Lower lobe of right lung (tissue), 2 donors: ENCODE measurements around the gene MGRN1. TPM values are rescaled to one million over a fixed set of nuclear protein-coding genes. Genes with fewer than 3 reads are reported as not detected.

ENCODE experiments used
- ATAC-seq, 2 donors: fragments of 200-7000 bp; cut with Tn5 transposase; one replicate each; pipeline ENCODE4 v1.9.1; 2020 to 2022; ENCODE audit warnings: mild to moderate bottlenecking in 2 of 2, moderate library complexity in 2 of 2
- DNase-seq: peaks from one replicate; pipeline ENCODE4 v3.0.0-alpha.2; 2020
- H3K27ac ChIP-seq: fragments of 200-600 bp; one replicate; pipeline ENCODE4 v1.8.0; 2022
- H3K27me3 ChIP-seq: fragments of 200-600 bp; one replicate; pipeline ENCODE4 v1.8.0; 2022; ENCODE audit warnings: low read depth
- H3K36me3 ChIP-seq: fragments of 200-600 bp; one replicate; pipeline ENCODE4 v1.8.0; 2022; ENCODE audit warnings: mild to moderate bottlenecking
- H3K4me1 ChIP-seq: fragments of 200-600 bp; one replicate; pipeline ENCODE4 v1.8.0; 2022
- H3K4me3 ChIP-seq: fragments of 200-600 bp; one replicate; pipeline ENCODE4 v1.8.0; 2022; ENCODE audit warnings: mild to moderate bottlenecking
- H3K9me3 ChIP-seq: fragments of 200-600 bp; one replicate; pipeline ENCODE4 v1.8.0; 2022
- CTCF ChIP-seq: fragments of 200-600 bp; IDR thresholded peaks from one replicate; pipeline ENCODE4 v1.8.0; 2022; ENCODE audit warnings: antibody characterized with exemption, mild to moderate bottlenecking
- intact Hi-C: fragments of 100-400 bp; cut with DNase I; formaldehyde crosslinking; loops from one replicate; pipeline ENCODE4 v1.11.0; 2022
- total RNA-seq: library from RNA; stranded (reverse); fragmentation: NEBNext Ultra II Directional; extraction: Animal tissue kit (Norgen Biotek cat#: 25700); gene quantifications from one replicate; pipeline ENCODE4 v1.2.1, GENCODE V29; 2021
- donor health status: DM: no; HTN: yes; CAD: no; lungs with severe emphysema.

Gene MGRN1
- total RNA-seq, 1 donor from 2014 or later, result 75.7 TPM

GRCh38 chr16:4583906-4584305, 40.7 kb upstream of the MGRN1 start:
- H3K27ac ChIP-seq, result no peak overlapping the region
- H3K36me3 ChIP-seq, result no peaks in the 10 kb centered on the region
- H3K4me3 ChIP-seq, result no peak overlapping the region
- no peak for ATAC-seq
- TF ChIP-seq CTCF, result no peak
- intact Hi-C loops, result no loop called here
- no peaks in the 10 kb centered on the region for H3K27me3 ChIP-seq
- no peaks in the 10 kb centered on the region for H3K9me3 ChIP-seq
- no peaks in the 10 kb centered on the region for H3K4me1 ChIP-seq
- no peak for DNase-seq

- H3K9me3 ChIP-seq, result no peaks in the 10 kb centered on the region
- H3K27me3 ChIP-seq, result no peaks in the 10 kb centered on the region
- no peaks in the 10 kb centered on the region for H3K4me1 ChIP-seq
- no peak for DNase-seq
- intact Hi-C loops, result no loop called here
- ATAC-seq, result no peak
- TF ChIP-seq CTCF, result no peak
- no peak overlapping the region for H3K4me3 ChIP-seq
- no peak overlapping the region for H3K27ac ChIP-seq
- no peaks in the 10 kb centered on the region for H3K36me3 ChIP-seq
Measured at GRCh38 chr16:4586291-4586690, 38.3 kb upstream of the MGRN1 start.

- intact Hi-C loops, result no loop called here
- no peak for TF ChIP-seq CTCF
- no peak overlapping the region for H3K4me3 ChIP-seq
- H3K27me3 ChIP-seq, result no peaks in the 10 kb centered on the region
- H3K36me3 ChIP-seq, result no peaks in the 10 kb centered on the region
- ATAC-seq (no peak), DNase-seq (no peak)
- H3K27ac ChIP-seq, result no peak overlapping the region
- H3K9me3 ChIP-seq, result no peaks in the 10 kb centered on the region
- H3K4me1 ChIP-seq, result no peaks in the 10 kb centered on the region
Measured at GRCh38 chr16:4588386-4588785, 36.2 kb upstream of the MGRN1 start.

DNA sequence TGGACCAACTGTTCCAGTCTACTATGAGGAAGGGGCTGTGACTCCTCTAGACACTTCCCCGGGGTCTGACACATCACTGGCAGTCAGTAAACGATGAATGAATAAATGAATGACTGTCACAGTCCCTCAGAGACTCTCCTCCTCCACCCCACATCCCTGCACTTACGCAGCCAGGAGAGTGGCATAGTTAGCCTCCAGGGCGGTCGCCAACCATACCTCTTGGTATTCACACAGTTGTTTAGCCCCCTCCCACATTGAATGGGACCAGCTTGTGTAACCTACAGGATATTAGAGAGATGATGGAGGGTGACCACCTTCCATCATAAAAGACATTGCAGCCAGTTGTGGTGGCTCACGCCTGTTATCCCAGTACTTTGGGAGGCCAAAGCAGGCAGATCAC, 35.7 kb upstream of the MGRN1 start:
- Histone ChIP-seq H3K4me1 (no peaks in the 10 kb centered on the region), H3K27ac (no peak overlapping the region), H3K9me3 (no peaks in the 10 kb centered on the region), H3K4me3 (no peak overlapping the region), H3K36me3 (no peaks in the 10 kb centered on the region), H3K27me3 (no peaks in the 10 kb centered on the region)
- no peak for DNase-seq
- intact Hi-C loops, result no loop called here
- TF ChIP-seq CTCF, result no peak
- no peak for ATAC-seq

DNA sequence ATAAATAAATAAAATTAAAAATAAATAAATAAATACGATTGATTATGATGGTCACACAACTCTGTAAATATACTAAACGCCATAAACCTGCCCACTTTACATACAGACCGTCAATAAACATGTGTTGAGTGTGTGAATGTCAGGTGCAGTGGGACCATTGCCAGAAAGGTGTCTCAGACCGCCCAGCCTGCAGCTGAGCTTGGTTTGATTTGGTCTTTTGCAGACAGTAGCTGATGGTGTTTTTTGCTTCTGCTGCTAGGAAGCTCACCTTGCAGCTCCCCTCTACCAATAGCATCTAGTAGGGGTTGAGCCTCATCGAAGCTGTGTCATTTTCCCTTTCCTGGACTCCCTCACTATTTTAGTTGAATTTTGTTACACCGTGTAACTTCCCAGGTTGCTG, 33.4 kb upstream of the MGRN1 start:
- intact Hi-C loops, result no loop called here
- no peak for DNase-seq
- H3K4me3 ChIP-seq, result no peak overlapping the region
- ATAC-seq, result no peak
- no peaks in the 10 kb centered on the region for H3K9me3 ChIP-seq
- no peak overlapping the region for H3K27ac ChIP-seq
- TF ChIP-seq CTCF, result no peak
- no peaks in the 10 kb centered on the region for H3K36me3 ChIP-seq
- no peaks in the 10 kb centered on the region for H3K4me1 ChIP-seq
- H3K27me3 ChIP-seq, result no peaks in the 10 kb centered on the region
